Measurements from ENCODE around the gene ADD1. TPM values are rescaled to one million over a fixed set of nuclear protein-coding genes. Genes with fewer than 3 reads are reported as not detected.

Gene ADD1
- total RNA-seq, 1 experiment from 2014 or later = 232 TPM

DNA sequence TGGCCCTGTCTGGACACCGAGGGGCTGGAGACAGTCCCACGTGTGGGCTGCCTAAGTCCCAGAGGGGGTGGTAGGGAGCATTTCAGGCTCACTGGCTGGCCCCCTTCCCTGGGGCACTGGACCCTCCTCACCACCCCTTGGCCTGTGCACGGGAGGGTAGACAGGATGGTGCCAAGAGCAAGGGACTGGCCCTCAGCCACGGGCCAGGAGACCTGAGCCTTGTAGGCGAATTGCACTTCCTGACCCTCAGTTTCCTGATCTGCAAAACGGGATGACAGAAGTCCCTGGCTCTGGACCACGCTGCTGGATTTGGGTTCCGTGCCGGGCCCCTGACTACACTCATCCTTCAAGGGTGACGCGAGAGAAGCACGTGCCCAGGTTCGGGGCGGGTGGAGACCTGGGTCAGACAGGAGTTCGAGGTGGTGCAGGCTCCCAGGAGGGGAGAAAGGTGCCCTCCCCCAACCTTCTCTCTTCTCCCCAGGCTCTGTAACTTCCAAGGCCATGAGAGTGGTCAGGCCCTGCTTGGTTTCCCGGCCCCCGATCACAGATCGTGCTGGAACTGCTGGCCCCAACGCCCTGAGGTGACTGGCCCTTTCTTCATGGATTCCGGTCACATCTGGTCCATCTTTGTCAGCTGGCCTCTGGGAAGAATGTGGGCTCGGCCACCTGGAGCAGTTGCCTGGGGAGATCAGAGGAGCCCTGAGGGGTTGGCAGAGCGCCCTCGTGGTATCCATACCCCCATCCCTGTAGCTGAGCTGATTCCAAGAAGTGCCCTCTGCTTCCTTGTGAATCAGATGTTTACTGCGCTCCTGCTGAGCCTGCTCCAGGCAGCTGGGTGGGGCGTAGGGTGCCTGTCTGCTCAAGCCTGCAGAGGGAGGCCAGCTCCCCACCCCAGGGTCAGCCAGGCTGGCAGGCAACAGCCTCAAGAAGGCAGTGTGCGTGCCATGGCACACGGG is 47.5 kb upstream of the ADD1 start:
- no peaks in the 10 kb centered on the region for H3K27me3 ChIP-seq (replicated peaks; ENCODE audit: insufficient read depth, low read depth, low read length, poor library complexity)
- no peak for TF ChIP-seq EZH2 (IDR thresholded peaks at IDR 0.05; ENCODE audit: borderline replicate concordance, low read depth, low read length, poor library complexity, severe bottlenecking)
- TF ChIP-seq, protein P1, sequence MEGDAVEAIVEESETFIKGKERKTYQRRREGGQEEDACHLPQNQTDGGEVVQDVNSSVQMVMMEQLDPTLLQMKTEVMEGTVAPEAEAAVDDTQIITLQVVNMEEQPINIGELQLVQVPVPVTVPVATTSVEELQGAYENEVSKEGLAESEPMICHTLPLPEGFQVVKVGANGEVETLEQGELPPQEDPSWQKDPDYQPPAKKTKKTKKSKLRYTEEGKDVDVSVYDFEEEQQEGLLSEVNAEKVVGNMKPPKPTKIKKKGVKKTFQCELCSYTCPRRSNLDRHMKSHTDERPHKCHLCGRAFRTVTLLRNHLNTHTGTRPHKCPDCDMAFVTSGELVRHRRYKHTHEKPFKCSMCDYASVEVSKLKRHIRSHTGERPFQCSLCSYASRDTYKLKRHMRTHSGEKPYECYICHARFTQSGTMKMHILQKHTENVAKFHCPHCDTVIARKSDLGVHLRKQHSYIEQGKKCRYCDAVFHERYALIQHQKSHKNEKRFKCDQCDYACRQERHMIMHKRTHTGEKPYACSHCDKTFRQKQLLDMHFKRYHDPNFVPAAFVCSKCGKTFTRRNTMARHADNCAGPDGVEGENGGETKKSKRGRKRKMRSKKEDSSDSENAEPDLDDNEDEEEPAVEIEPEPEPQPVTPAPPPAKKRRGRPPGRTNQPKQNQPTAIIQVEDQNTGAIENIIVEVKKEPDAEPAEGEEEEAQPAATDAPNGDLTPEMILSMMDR (conservative IDR thresholded peaks at IDR 0.05; ENCODE audit: low read depth, low read length) = no peak
- no peak for DNase-seq (ENCODE audit: low spot score)
- ChIA-PET CTCF (no interaction called here), POLR2A (ENCODE audit: low non-redundant PET) (no interaction called here)
- H3K9me3 ChIP-seq (ENCODE audit: low read depth, low read length, poor library complexity, severe bottlenecking) = no peaks in the 10 kb centered on the region
- no TSS peak for BruUV-seq (replicated peaks)
- no peak overlapping the region for H3K4me3 ChIP-seq (ENCODE audit: low read depth, low read length, poor library complexity, severe bottlenecking)
- intact Hi-C loops (cut with micrococcal nuclease; ENCODE audit: unreplicated experiment) = no loop called here
- no peak overlapping the region for H3K27ac ChIP-seq (ENCODE audit: low read depth, low read length, poor library complexity, severe bottlenecking)
- peaks cover 26% of the 10 kb centered on the region for H3K4me1 ChIP-seq (ENCODE audit: insufficient read depth, low read length, poor library complexity, severe bottlenecking)
- H3K36me3 ChIP-seq (ENCODE audit: insufficient read depth, low read length, poor library complexity, severe bottlenecking) = no peaks in the 10 kb centered on the region

DNA sequence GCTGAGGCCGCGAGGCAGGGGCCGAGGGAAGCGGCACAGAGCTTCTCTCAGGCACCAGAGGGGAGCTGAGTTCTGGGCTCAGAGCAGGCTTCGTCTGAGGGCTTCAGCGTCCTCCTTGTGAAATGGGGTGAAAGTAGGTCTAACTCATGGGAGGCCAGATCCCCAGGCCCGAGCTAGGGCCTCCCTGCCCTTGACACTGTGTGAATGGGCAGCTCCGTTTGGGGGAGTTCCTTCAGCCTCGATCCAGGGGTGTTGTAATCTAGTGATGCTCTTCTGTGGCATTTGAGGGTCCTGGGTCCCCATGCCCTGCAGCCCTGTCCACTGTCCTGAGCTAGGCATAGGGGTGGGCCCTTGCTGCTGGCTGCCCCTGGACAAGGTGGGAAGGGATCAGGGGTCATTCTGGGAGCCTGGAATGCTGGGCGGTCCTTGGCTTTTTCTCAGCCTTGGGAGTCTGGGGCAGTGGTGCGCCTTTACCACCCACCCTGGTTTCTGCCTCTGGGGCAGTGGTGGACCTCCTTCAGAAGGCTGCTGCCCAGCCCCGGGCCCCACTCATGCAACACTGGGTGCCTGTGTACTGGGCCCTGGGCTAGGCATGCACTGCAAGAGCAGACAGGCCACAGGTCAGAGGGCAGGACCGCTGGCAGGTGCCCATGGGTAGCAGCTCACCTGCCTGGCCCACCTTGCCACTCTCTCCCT is 46.6 kb upstream of the ADD1 start:
- no TSS peak for BruUV-seq (replicated peaks)
- peaks cover 26% of the 10 kb centered on the region for H3K4me1 ChIP-seq (ENCODE audit: insufficient read depth, low read length, poor library complexity, severe bottlenecking)
- CTCF ChIA-PET = no interaction called here

DNA sequence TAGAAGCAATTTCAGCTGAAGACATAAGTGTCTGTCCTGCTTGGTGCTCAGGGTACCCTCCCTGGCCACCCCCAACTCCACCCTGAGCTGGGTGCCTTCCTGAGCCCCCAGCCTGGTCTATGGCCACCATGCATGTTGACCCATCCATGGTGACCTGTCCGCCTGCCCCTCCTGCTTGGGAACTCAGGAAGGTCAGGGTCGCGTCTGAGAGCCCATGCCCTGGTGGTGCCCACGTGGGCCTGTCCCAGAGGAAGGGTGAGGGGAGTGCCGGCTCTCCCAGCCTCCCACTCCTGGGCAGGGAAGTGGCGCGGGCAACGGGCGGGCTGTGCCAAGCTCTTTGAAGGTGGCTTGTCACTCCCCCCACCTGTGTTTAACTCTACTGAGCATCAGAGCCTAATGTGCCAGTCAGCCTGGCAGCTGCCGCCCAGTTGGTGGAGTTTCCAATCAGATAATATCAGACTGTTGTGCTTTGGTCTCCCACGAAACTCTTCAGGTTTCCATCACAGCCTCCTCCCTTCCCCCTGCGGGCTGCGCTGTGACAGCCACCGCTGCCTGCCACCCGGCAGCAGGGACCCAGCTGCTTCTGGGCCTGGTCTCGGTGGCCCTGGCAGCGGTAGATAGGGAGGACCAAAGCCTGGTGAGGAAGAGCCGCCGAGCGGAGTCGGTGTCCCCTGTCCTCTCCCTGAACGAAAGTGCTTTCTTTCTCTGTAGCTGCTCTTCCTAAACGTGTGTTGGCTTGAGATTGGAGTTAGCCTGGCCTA is 45.9 kb upstream of the ADD1 start:
- Histone ChIP-seq H3K36me3 (ENCODE audit: insufficient read depth, low read length, poor library complexity, severe bottlenecking) (no peaks in the 10 kb centered on the region), H3K4me1 (ENCODE audit: insufficient read depth, low read length, poor library complexity, severe bottlenecking) (peaks cover 26% of the 10 kb centered on the region), H3K4me3 (ENCODE audit: low read depth, low read length, poor library complexity, severe bottlenecking) (no peak overlapping the region), H3K27me3 (replicated peaks; ENCODE audit: insufficient read depth, low read depth, low read length, poor library complexity) (no peaks in the 10 kb centered on the region), H3K9me3 (ENCODE audit: low read depth, low read length, poor library complexity, severe bottlenecking) (no peaks in the 10 kb centered on the region), H3K27ac (ENCODE audit: low read depth, low read length, poor library complexity, severe bottlenecking) (no peak overlapping the region)
- intact Hi-C loops (cut with micrococcal nuclease; ENCODE audit: unreplicated experiment) = no loop called here
- no TSS peak for BruUV-seq (replicated peaks)
- no peak for DNase-seq (ENCODE audit: low spot score)
- TF ChIP-seq EZH2 (IDR thresholded peaks at IDR 0.05; ENCODE audit: borderline replicate concordance, low read depth, low read length, poor library complexity, severe bottlenecking) = no peak
- TF ChIP-seq, protein P1 (conservative IDR thresholded peaks at IDR 0.05; ENCODE audit: low read depth, low read length) = no peak
- ChIA-PET POLR2A (ENCODE audit: low non-redundant PET) (no interaction called here), CTCF (no interaction called here)

More for the DNA sequence above, 46.6 kb upstream of the ADD1 start:
- H3K4me3 ChIP-seq (ENCODE audit: low read depth, low read length, poor library complexity, severe bottlenecking) = no peak overlapping the region
- TF ChIP-seq, protein P1 (conservative IDR thresholded peaks at IDR 0.05; ENCODE audit: low read depth, low read length) = no peak
- TF ChIP-seq EZH2 (IDR thresholded peaks at IDR 0.05; ENCODE audit: borderline replicate concordance, low read depth, low read length, poor library complexity, severe bottlenecking) = no peak
- H3K27me3 ChIP-seq (replicated peaks; ENCODE audit: insufficient read depth, low read depth, low read length, poor library complexity) = no peaks in the 10 kb centered on the region
- intact Hi-C loops (cut with micrococcal nuclease; ENCODE audit: unreplicated experiment) = no loop called here
- DNase-seq (ENCODE audit: low spot score) = no peak
- H3K9me3 ChIP-seq (ENCODE audit: low read depth, low read length, poor library complexity, severe bottlenecking) = no peaks in the 10 kb centered on the region
- POLR2A ChIA-PET (ENCODE audit: low non-redundant PET) = no interaction called here
- H3K36me3 ChIP-seq (ENCODE audit: insufficient read depth, low read length, poor library complexity, severe bottlenecking) = no peaks in the 10 kb centered on the region
- H3K27ac ChIP-seq (ENCODE audit: low read depth, low read length, poor library complexity, severe bottlenecking) = no peak overlapping the region
